ENCODE results near the gene PTP4A2. TPM values are rescaled to one million over a fixed set of nuclear protein-coding genes. Genes with fewer than 3 reads are reported as not detected.

The PTP4A2 gene
- total RNA-seq, 2 experiments from 2014 or later: 409 to 419 TPM

Other genes with a start within 250 kb of the PTP4A2 start
- not detected for gene COL16A1, start 234.4 kb downstream of the PTP4A2 start, total RNA-seq
- gene ADGRB2, start 174.0 kb downstream of the PTP4A2 start, total RNA-seq: under 1 TPM; 0.05 to 0.37 TPM
- gene SPOCD1, start 122.3 kb downstream of the PTP4A2 start, total RNA-seq: not detected
- 100 to 1,000 TPM; 194 to 197 TPM for gene KHDRBS1, start 75.5 kb upstream of the PTP4A2 start, total RNA-seq
- 10 to 100 TPM; 32.6 to 36.2 TPM for gene TMEM39B, start 134.6 kb upstream of the PTP4A2 start, total RNA-seq
- gene KPNA6, start 169.7 kb upstream of the PTP4A2 start, total RNA-seq: 10 to 100 TPM; 65.7 to 67.2 TPM
- gene TXLNA, start 241.3 kb upstream of the PTP4A2 start, total RNA-seq: 10 to 100 TPM; 79.7 to 79.8 TPM

Data from activated CD8-positive, alpha-beta T cell treated with anti-CD3 and anti-CD28 coated beads, Interleukin-2, amount 10 ng/mL, durations not matched to agents 7 days and 5 days (primary cell).